GM23338 (cell line): Measurements from ENCODE around the gene NOD1. TPM values are rescaled to one million over a fixed set of nuclear protein-coding genes. Genes with fewer than 3 reads are reported as not detected.

Experiments
- ATAC-seq: fragments of 200-7000 bp; cut with Tn5 transposase; 3 replicates; pipeline ENCODE4 v1.9.1; 2020
- DNase-seq: peaks from one replicate; pipeline ENCODE4 v3.0.0-alpha.2; 2015; ENCODE audit warnings: low spot score
- H2AFZ ChIP-seq: fragments of 200-600 bp; sonication (generic); 2 replicates; pipeline ENCODE4 v1.8.0; 2016; ENCODE audit warnings: antibody characterized with exemption, mild to moderate bottlenecking, moderate library complexity
- H3F3A ChIP-seq: fragments of 200-600 bp; sonication (generic); replicated peaks from 2 replicates; pipeline ENCODE4 v1.8.0; 2017; ENCODE audit warnings: antibody characterized with exemption, mixed run types, low read depth
- H3K27ac ChIP-seq: fragments of 200-600 bp; sonication (generic); 2 replicates; pipeline ENCODE4 v1.6.1; 2016; ENCODE audit warnings: low read depth
- H3K27me3 ChIP-seq: fragments of 200-600 bp; sonication (generic); 2 replicates; pipeline ENCODE4 v1.8.0; 2016; ENCODE audit warnings: mild to moderate bottlenecking, mixed run types, moderate library complexity; ENCODE audit not compliant: insufficient read depth
- H3K36me3 ChIP-seq: fragments of 200-600 bp; sonication (generic); 2 replicates; pipeline ENCODE4 v1.8.0; 2016; ENCODE audit warnings: mild to moderate bottlenecking; ENCODE audit not compliant: insufficient read depth
- H3K4me1 ChIP-seq: fragments of 200-600 bp; sonication (generic); 2 replicates; pipeline ENCODE4 v1.8.0; 2016; ENCODE audit warnings: mild to moderate bottlenecking, moderate library complexity; ENCODE audit not compliant: insufficient read depth
- H3K4me2 ChIP-seq: fragments of 200-600 bp; sonication (generic); 2 replicates; pipeline ENCODE4 v1.7.1; 2017; ENCODE audit warnings: mixed run types
- H3K4me3 ChIP-seq: fragments of 200-600 bp; sonication (generic); 2 replicates; pipeline ENCODE4 v1.6.1; 2016; ENCODE audit warnings: mixed run types
- H3K79me2 ChIP-seq: fragments of 200-600 bp; sonication (generic); replicated peaks from 2 replicates; pipeline ENCODE4 v1.8.0; 2017; ENCODE audit warnings: mild to moderate bottlenecking; ENCODE audit not compliant: insufficient read depth
- H3K9me2 ChIP-seq: fragments of 200-600 bp; sonication (generic); 2 replicates; pipeline ENCODE4 v1.8.0; 2017; ENCODE audit not compliant: insufficient read depth
- H4K20me1 ChIP-seq: fragments of 200-600 bp; sonication (generic); replicated peaks from 2 replicates; pipeline ENCODE4 v1.8.0; 2017; ENCODE audit warnings: mild to moderate bottlenecking; ENCODE audit not compliant: insufficient read depth
- H3K27ac Mint-ChIP-seq: 2 replicates; pipeline ENCODE4 v1.8.0; 2020; ENCODE audit warnings: inconsistent platforms, mild to moderate bottlenecking, moderate library complexity, mixed read lengths
- H3K27me3 Mint-ChIP-seq: 3 replicates; pipeline ENCODE4 v1.8.0; 2022; ENCODE audit warnings: low read depth, mild to moderate bottlenecking, moderate library complexity, mixed read lengths, inconsistent platforms; ENCODE audit not compliant: insufficient read depth, poor library complexity
- H3K36me3 Mint-ChIP-seq: 3 replicates; pipeline ENCODE4 v1.8.0; 2021; ENCODE audit warnings: low read depth, mild to moderate bottlenecking, inconsistent platforms, moderate library complexity, mixed read lengths
- H3K4me1 Mint-ChIP-seq: 3 replicates; pipeline ENCODE4 v1.8.0; 2020; ENCODE audit warnings: mild to moderate bottlenecking, inconsistent platforms, mixed read lengths
- H3K4me3 Mint-ChIP-seq: 3 replicates; pipeline ENCODE4 v1.8.0; 2021; ENCODE audit warnings: moderate library complexity, mild to moderate bottlenecking, inconsistent platforms, mixed read lengths
- H3K9me3 Mint-ChIP-seq: 3 replicates; pipeline ENCODE4 v1.8.0; 2020; ENCODE audit warnings: moderate library complexity, mild to moderate bottlenecking, inconsistent platforms, mixed read lengths
- CREB1 ChIP-seq: fragments of 250-450 bp; sonication (Bioruptor Pico); IDR thresholded peaks from 2 replicates; pipeline ENCODE4 v1.5.0; 2020; ENCODE audit warnings: low read depth, mild to moderate bottlenecking, moderate library complexity
- EZH2 ChIP-seq: fragments of 200-600 bp; sonication (generic); IDR thresholded peaks from one replicate; pipeline ENCODE4 v1.8.0; 2017; ENCODE audit warnings: antibody characterized with exemption, mild to moderate bottlenecking, low read depth; ENCODE audit not compliant: unreplicated experiment
- EZH2phosphoT487 ChIP-seq: fragments of 200-600 bp; sonication (generic); IDR thresholded peaks from one replicate; pipeline ENCODE4 v1.8.1; 2018; ENCODE audit warnings: antibody characterized with exemption; ENCODE audit not compliant: unreplicated experiment
- JUNB ChIP-seq: IDR thresholded peaks from one replicate; pipeline ENCODE4 v1.6.1; 2016; ENCODE audit warnings: antibody characterized with exemption; ENCODE audit not compliant: unreplicated experiment
- NANOG ChIP-seq: IDR thresholded peaks from 2 replicates; pipeline ENCODE4 v1.6.1; 2016; ENCODE audit warnings: antibody characterized with exemption, borderline replicate concordance
- POLR2AphosphoS5 ChIP-seq: IDR thresholded peaks from 2 replicates; pipeline ENCODE4 v1.6.1; 2016; ENCODE audit warnings: antibody characterized with exemption, low read depth
- STAT1 ChIP-seq: IDR thresholded peaks from one replicate; pipeline ENCODE4 v1.6.1; 2016; ENCODE audit warnings: antibody characterized with exemption; ENCODE audit not compliant: unreplicated experiment
- ZNF114 ChIP-seq: fragments of 250-450 bp; sonication (Bioruptor Pico); IDR thresholded peaks from 2 replicates; pipeline ENCODE4 v1.5.0; 2020; ENCODE audit warnings: mild to moderate bottlenecking, moderate library complexity
- ZNF331 ChIP-seq: fragments of 250-450 bp; sonication (Bioruptor Pico); IDR thresholded peaks from 2 replicates; pipeline ENCODE4 v1.5.0; 2020; ENCODE audit warnings: low read depth, mild to moderate bottlenecking, moderate library complexity
- polyA plus RNA-seq: library from polyadenylated mRNA; unstranded; fragments of >200 nt; fragmentation: Nextera tagmentation; extraction: Ambion mirVana; gene quantifications from 2 replicates; pipeline ENCODE4 v1.2.1, GENCODE V29; 2016
- total RNA-seq: library from RNA; depleted of rRNA; stranded (reverse); fragments of >200 nt; shearing (Covaris generic); gene quantifications from 2 replicates; pipeline ENCODE4 v1.2.3, GENCODE V29; 2014
- TF ChIP-seq, protein P1 (sequence below): fragments of 250-450 bp; sonication (Bioruptor Pico); IDR thresholded peaks from 2 replicates; pipeline ENCODE4 v1.5.0; 2020; ENCODE audit warnings: mild to moderate bottlenecking, moderate library complexity
- TF ChIP-seq, protein P2 (sequence below), 2 experiments: fragments of 200-600 bp in 1 of 2; sonication (generic) in 1 of 2; conservative IDR thresholded peaks; 2 replicates each; pipeline versions ENCODE4 v1.5.1 to v1.6.1; 2016 to 2017; ENCODE audit warnings: antibody characterized with exemption in 2 of 2, low read depth in 2 of 2, mild to moderate bottlenecking in 2 of 2, moderate library complexity in 1 of 2
- TF ChIP-seq, protein P3 (sequence below): IDR thresholded peaks from 2 replicates; pipeline ENCODE4 v1.6.1; 2016; ENCODE audit warnings: antibody characterized with exemption
- TF ChIP-seq, protein P4 (sequence below): IDR thresholded peaks from one replicate; pipeline ENCODE4 v1.6.1; 2018; ENCODE audit warnings: antibody characterized with exemption; ENCODE audit not compliant: unreplicated experiment

NOD1 gene
- total and polyA plus RNA-seq, 2 experiments from 2014 or later: 2.1 to 7.3 TPM

DNA sequence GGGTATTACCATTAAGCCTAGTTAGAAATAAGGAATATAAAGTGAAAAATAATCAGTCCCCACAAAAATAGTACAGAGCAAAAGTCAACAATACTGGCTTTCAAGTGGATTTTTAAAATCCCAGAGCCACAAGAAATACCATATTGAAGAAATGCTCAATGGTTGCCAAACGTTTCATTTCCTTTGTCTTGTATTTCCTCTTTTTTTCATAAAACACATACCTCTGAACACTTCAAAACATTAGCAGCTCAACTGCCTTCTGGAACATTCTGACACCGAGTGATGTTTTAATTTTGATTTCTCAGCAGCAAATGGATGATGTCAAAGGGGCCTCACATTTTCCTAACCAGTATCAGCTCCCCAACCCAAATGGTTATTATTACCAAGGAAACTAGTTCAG lies 10.5 kb downstream of the NOD1 start:
- no peak overlapping the region for H3K4me2 ChIP-seq
- no peaks in the 10 kb centered on the region for H3K27me3 ChIP-seq
- H3K36me3 Mint-ChIP-seq: no peaks in the 10 kb centered on the region
- H3F3A ChIP-seq: no peaks in the 10 kb centered on the region
- no peak overlapping the region; the same call in 1 of the 2 replicates for H3K27ac ChIP-seq
- no peak for DNase-seq
- no peaks in the 10 kb centered on the region for H3K36me3 ChIP-seq
- peaks cover 28% of the 10 kb centered on the region for H3K4me1 Mint-ChIP-seq
- H3K27me3 Mint-ChIP-seq: peaks cover 7% of the 10 kb centered on the region
- H3K4me1 ChIP-seq: peaks cover 14% of the 10 kb centered on the region
- no peaks in the 10 kb centered on the region for H3K9me2 ChIP-seq
- H4K20me1 ChIP-seq: no peaks in the 10 kb centered on the region
- H3K79me2 ChIP-seq: peaks cover 16% of the 10 kb centered on the region
- TF ChIP-seq EZH2 (no peak), JUNB (no peak), CREB1 (no peak), POLR2AphosphoS5 (no peak), ZNF114 (no peak), NANOG (no peak), STAT1 (no peak), EZH2phosphoT487 (no peak), ZNF331 (CRISPR knock-in tag) (no peak)
- TF ChIP-seq, protein P1, sequence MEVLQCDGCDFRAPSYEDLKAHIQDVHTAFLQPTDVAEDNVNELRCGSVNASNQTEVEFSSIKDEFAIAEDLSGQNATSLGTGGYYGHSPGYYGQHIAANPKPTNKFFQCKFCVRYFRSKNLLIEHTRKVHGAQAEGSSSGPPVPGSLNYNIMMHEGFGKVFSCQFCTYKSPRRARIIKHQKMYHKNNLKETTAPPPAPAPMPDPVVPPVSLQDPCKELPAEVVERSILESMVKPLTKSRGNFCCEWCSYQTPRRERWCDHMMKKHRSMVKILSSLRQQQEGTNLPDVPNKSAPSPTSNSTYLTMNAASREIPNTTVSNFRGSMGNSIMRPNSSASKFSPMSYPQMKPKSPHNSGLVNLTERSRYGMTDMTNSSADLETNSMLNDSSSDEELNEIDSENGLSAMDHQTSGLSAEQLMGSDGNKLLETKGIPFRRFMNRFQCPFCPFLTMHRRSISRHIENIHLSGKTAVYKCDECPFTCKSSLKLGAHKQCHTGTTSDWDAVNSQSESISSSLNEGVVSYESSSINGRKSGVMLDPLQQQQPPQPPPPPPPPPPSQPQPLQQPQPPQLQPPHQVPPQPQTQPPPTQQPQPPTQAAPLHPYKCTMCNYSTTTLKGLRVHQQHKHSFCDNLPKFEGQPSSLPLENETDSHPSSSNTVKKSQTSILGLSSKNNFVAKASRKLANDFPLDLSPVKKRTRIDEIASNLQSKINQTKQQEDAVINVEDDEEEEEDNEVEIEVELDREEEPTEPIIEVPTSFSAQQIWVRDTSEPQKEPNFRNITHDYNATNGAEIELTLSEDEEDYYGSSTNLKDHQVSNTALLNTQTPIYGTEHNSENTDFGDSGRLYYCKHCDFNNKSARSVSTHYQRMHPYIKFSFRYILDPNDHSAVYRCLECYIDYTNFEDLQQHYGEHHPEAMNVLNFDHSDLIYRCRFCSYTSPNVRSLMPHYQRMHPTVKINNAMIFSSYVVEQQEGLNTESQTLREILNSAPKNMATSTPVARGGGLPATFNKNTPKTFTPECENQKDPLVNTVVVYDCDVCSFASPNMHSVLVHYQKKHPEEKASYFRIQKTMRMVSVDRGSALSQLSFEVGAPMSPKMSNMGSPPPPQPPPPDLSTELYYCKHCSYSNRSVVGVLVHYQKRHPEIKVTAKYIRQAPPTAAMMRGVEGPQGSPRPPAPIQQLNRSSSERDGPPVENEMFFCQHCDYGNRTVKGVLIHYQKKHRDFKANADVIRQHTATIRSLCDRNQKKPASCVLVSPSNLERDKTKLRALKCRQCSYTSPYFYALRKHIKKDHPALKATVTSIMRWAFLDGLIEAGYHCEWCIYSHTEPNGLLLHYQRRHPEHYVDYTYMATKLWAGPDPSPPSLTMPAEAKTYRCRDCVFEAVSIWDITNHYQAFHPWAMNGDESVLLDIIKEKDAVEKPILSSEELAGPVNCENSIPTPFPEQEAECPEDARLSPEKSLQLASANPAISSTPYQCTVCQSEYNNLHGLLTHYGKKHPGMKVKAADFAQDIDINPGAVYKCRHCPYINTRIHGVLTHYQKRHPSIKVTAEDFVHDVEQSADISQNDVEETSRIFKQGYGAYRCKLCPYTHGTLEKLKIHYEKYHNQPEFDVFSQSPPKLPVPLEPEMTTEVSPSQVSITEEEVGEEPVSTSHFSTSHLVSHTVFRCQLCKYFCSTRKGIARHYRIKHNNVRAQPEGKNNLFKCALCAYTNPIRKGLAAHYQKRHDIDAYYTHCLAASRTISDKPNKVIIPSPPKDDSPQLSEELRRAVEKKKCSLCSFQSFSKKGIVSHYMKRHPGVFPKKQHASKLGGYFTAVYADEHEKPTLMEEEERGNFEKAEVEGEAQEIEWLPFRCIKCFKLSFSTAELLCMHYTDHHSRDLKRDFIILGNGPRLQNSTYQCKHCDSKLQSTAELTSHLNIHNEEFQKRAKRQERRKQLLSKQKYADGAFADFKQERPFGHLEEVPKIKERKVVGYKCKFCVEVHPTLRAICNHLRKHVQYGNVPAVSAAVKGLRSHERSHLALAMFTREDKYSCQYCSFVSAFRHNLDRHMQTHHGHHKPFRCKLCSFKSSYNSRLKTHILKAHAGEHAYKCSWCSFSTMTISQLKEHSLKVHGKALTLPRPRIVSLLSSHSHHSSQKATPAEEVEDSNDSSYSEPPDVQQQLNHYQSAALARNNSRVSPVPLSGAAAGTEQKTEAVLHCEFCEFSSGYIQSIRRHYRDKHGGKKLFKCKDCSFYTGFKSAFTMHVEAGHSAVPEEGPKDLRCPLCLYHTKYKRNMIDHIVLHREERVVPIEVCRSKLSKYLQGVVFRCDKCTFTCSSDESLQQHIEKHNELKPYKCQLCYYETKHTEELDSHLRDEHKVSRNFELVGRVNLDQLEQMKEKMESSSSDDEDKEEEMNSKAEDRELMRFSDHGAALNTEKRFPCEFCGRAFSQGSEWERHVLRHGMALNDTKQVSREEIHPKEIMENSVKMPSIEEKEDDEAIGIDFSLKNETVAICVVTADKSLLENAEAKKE (CRISPR knock-in tag): no peak
- TF ChIP-seq, protein P2, sequence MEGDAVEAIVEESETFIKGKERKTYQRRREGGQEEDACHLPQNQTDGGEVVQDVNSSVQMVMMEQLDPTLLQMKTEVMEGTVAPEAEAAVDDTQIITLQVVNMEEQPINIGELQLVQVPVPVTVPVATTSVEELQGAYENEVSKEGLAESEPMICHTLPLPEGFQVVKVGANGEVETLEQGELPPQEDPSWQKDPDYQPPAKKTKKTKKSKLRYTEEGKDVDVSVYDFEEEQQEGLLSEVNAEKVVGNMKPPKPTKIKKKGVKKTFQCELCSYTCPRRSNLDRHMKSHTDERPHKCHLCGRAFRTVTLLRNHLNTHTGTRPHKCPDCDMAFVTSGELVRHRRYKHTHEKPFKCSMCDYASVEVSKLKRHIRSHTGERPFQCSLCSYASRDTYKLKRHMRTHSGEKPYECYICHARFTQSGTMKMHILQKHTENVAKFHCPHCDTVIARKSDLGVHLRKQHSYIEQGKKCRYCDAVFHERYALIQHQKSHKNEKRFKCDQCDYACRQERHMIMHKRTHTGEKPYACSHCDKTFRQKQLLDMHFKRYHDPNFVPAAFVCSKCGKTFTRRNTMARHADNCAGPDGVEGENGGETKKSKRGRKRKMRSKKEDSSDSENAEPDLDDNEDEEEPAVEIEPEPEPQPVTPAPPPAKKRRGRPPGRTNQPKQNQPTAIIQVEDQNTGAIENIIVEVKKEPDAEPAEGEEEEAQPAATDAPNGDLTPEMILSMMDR (conservative IDR thresholded peaks at IDR 0.05; ENCODE audit: low read depth in 2 of 2): no peak
- TF ChIP-seq, protein P3, sequence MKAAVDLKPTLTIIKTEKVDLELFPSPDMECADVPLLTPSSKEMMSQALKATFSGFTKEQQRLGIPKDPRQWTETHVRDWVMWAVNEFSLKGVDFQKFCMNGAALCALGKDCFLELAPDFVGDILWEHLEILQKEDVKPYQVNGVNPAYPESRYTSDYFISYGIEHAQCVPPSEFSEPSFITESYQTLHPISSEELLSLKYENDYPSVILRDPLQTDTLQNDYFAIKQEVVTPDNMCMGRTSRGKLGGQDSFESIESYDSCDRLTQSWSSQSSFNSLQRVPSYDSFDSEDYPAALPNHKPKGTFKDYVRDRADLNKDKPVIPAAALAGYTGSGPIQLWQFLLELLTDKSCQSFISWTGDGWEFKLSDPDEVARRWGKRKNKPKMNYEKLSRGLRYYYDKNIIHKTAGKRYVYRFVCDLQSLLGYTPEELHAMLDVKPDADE: no peak
- TF ChIP-seq, protein P4, sequence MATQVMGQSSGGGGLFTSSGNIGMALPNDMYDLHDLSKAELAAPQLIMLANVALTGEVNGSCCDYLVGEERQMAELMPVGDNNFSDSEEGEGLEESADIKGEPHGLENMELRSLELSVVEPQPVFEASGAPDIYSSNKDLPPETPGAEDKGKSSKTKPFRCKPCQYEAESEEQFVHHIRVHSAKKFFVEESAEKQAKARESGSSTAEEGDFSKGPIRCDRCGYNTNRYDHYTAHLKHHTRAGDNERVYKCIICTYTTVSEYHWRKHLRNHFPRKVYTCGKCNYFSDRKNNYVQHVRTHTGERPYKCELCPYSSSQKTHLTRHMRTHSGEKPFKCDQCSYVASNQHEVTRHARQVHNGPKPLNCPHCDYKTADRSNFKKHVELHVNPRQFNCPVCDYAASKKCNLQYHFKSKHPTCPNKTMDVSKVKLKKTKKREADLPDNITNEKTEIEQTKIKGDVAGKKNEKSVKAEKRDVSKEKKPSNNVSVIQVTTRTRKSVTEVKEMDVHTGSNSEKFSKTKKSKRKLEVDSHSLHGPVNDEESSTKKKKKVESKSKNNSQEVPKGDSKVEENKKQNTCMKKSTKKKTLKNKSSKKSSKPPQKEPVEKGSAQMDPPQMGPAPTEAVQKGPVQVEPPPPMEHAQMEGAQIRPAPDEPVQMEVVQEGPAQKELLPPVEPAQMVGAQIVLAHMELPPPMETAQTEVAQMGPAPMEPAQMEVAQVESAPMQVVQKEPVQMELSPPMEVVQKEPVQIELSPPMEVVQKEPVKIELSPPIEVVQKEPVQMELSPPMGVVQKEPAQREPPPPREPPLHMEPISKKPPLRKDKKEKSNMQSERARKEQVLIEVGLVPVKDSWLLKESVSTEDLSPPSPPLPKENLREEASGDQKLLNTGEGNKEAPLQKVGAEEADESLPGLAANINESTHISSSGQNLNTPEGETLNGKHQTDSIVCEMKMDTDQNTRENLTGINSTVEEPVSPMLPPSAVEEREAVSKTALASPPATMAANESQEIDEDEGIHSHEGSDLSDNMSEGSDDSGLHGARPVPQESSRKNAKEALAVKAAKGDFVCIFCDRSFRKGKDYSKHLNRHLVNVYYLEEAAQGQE: no peak
- H3K4me3 Mint-ChIP-seq: no peak overlapping the region
- H3K4me3 ChIP-seq: no peak overlapping the region
- no peaks in the 10 kb centered on the region for H3K9me3 Mint-ChIP-seq
- ATAC-seq: no peak
- no peak overlapping the region for H2AFZ ChIP-seq
- no peak overlapping the region for H3K27ac Mint-ChIP-seq
